Mesothelial cell of epicardium (in vitro differentiated cells): ENCODE measurements around the gene ASB6. TPM values are rescaled to one million over a fixed set of nuclear protein-coding genes. Genes with fewer than 3 reads are reported as not detected.

Experiments
- DNase-seq, 2 experiments: peaks; one replicate each; pipeline ENCODE4 v3.0.0; 2021; ENCODE audit warnings: low spot score in 2 of 2; ENCODE audit not compliant: unreplicated experiment in 2 of 2
- H3K27ac Mint-ChIP-seq: 2 replicates; pipeline ENCODE4 v1.8.0; 2021; ENCODE audit warnings: mixed read lengths
- H3K27me3 Mint-ChIP-seq: 2 replicates; pipeline ENCODE4 v1.8.0; 2021; ENCODE audit warnings: low read depth, mixed read lengths
- H3K36me3 Mint-ChIP-seq: 2 replicates; pipeline ENCODE4 v1.8.0; 2021; ENCODE audit warnings: mixed read lengths
- H3K4me1 Mint-ChIP-seq: 2 replicates; pipeline ENCODE4 v1.8.0; 2021; ENCODE audit warnings: mixed read lengths
- H3K4me3 Mint-ChIP-seq: 2 replicates; pipeline ENCODE4 v1.8.0; 2021; ENCODE audit warnings: mild to moderate bottlenecking, moderate library complexity, mixed read lengths
- H3K9me3 Mint-ChIP-seq: 2 replicates; pipeline ENCODE4 v1.8.0; 2021; ENCODE audit warnings: mixed read lengths
- total RNA-seq: library from RNA; stranded (reverse); gene quantifications from 3 replicates; pipeline ENCODE4 v1.2.1, GENCODE V29; 2021
- TF ChIP-seq, protein P1 (sequence below): fragments of 200-600 bp; sonication (generic); IDR thresholded peaks from one replicate; pipeline ENCODE4 v1.5.0; 2021; ENCODE audit warnings: antibody characterized with exemption; ENCODE audit not compliant: unreplicated experiment

The ASB6 gene
- total RNA-seq, 1 donor from 2014 or later: 24.6 TPM

DNA sequence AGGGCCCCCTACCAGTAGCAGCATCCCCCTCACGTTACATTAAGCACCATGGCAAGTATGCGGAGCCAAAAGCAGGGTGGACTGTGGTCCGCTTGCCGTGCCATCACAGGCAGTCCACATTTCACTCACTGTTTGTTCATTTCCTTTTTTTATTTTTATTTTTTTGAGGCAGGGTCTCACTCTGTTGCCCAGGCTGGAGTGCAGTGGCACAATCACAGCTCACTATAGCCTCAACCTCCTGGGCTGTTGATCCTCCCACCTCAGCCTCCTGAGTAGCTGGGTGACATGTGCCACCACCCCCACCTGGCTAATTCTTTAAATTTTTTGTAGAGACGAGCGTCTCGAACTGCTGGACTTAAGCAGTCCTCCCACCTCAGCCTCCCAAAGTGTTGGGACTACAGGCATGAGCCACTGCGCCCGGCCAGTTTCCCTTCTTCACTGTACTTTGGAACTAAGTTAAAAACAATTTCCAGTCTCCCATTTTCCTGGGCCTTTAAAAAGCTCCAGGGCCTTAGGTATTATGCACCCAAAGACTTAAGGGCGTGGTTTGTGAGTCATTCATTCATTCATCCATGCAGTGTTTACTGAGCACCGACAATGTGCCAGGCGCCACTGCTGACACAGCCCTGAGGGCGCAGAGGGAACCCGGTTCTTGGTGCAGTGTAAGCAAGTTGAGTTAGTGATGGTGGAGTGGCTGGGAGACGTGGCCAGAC, 43.4 kb upstream of the ASB6 start:
- TF ChIP-seq, protein P1, sequence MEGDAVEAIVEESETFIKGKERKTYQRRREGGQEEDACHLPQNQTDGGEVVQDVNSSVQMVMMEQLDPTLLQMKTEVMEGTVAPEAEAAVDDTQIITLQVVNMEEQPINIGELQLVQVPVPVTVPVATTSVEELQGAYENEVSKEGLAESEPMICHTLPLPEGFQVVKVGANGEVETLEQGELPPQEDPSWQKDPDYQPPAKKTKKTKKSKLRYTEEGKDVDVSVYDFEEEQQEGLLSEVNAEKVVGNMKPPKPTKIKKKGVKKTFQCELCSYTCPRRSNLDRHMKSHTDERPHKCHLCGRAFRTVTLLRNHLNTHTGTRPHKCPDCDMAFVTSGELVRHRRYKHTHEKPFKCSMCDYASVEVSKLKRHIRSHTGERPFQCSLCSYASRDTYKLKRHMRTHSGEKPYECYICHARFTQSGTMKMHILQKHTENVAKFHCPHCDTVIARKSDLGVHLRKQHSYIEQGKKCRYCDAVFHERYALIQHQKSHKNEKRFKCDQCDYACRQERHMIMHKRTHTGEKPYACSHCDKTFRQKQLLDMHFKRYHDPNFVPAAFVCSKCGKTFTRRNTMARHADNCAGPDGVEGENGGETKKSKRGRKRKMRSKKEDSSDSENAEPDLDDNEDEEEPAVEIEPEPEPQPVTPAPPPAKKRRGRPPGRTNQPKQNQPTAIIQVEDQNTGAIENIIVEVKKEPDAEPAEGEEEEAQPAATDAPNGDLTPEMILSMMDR: no peak
- H3K4me3 Mint-ChIP-seq: no peak overlapping the region

DNA sequence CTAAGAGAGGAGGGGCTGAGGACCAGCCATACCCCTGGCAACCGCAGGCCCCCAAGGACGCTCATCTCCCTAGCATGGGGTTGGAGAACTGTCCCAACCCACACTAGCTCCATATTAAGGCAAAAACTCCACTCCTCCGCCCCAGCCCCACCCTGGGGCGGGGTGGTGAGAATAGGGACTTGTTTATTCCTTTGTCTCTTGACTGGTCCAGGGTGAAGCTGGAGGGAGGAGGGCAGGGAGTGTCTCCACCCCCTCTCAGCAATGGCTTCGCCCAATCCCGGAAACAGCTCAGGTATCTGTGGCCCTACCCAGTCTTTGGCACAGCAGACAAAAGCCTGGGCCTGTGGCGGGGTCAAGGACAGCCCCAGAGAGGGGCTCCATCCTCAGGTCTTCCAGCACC, 40.4 kb upstream of the ASB6 start:
- no peaks in the 10 kb centered on the region for H3K9me3 Mint-ChIP-seq
- peaks cover 15% of the 10 kb centered on the region for H3K27me3 Mint-ChIP-seq
- H3K4me3 Mint-ChIP-seq: no peak overlapping the region
- TF ChIP-seq, protein P1: no peak
- no peak for DNase-seq
- H3K4me1 Mint-ChIP-seq: peaks cover 4% of the 10 kb centered on the region
- no peak overlapping the region for H3K27ac Mint-ChIP-seq
- no peaks in the 10 kb centered on the region for H3K36me3 Mint-ChIP-seq

More for the DNA sequence above, 43.4 kb upstream of the ASB6 start:
- Mint-ChIP-seq H3K9me3 (no peaks in the 10 kb centered on the region), H3K27me3 (peaks cover 20% of the 10 kb centered on the region), H3K27ac (no peak overlapping the region), H3K36me3 (no peaks in the 10 kb centered on the region), H3K4me1 (peaks cover 2% of the 10 kb centered on the region)
- DNase-seq: no peak

DNA sequence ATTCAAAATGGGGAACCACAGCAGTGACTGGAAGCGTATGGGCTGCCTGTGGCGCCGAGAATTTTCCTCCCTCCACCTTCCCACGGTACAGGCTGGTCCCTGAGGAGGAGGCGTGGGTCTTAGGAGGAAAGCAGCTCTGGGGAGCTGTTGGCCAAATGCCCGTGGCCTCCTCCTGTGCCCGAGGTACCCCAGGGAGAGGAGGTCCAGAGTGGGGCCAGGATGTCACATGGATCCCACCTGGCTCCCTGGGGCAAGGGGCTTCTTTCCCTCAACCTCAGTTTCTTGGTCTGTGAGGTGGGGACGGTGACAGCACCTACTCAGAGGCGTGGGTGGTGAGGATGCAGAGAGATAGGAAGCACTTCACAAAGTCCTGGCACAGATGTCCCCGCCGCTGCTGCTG, 40.0 kb upstream of the ASB6 start:
- Mint-ChIP-seq H3K27me3 (peaks cover 17% of the 10 kb centered on the region), H3K27ac (no peak overlapping the region), H3K36me3 (no peaks in the 10 kb centered on the region), H3K4me3 (no peak overlapping the region), H3K4me1 (peaks cover 8% of the 10 kb centered on the region), H3K9me3 (no peaks in the 10 kb centered on the region)
- no peak for DNase-seq
- TF ChIP-seq, protein P1: no peak

DNA sequence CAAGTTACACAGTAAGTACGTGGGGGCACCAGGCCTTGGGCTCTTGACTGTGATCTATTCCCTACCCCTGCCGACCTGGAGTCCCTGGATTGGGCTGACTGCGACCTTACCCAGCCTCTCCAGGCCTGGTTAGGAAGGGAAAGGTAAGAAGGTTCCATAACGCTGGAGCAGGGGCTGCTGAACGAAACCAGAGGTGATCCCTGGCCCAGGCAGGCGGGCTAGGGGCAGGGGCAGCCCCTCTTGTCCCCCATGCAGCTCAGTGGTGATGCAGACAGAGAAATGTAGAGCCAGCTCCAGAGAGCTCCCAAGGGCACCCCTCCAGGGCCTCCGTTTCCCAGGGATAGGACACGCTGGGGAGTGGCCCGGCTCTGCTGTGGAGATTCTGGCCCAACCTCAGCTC, 37.6 kb upstream of the ASB6 start:
- no peaks in the 10 kb centered on the region for H3K36me3 Mint-ChIP-seq
- DNase-seq: no peak
- H3K9me3 Mint-ChIP-seq: no peaks in the 10 kb centered on the region
- H3K27ac Mint-ChIP-seq: no peak overlapping the region
- no peak overlapping the region for H3K4me3 Mint-ChIP-seq
- H3K4me1 Mint-ChIP-seq: peaks cover 11% of the 10 kb centered on the region
- peaks cover 20% of the 10 kb centered on the region for H3K27me3 Mint-ChIP-seq
- TF ChIP-seq, protein P1: no peak

DNA sequence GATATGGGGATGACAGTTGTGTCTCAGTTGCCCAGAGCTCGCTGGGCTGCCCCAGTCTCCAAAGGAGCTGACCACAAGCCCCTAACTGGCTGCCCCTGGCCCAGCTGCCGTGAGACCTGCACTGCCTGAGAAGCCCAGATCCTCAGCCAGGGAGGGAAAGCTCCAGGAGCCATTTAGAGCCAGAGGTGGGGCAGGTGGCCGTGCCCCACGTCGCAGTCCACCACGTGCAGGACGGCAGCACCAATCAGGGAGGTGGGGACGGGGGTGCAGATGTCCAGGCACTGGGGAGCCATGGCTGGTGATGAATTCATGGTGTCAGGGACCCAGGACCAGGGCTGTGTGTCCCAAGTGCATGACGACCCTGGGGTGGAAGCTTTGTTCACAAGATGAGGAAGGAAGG, 36.9 kb upstream of the ASB6 start:
- TF ChIP-seq, protein P1: no peak
- no peaks in the 10 kb centered on the region for H3K36me3 Mint-ChIP-seq
- no peak overlapping the region for H3K4me3 Mint-ChIP-seq
- H3K27ac Mint-ChIP-seq: no peak overlapping the region
- DNase-seq: no peak
- H3K4me1 Mint-ChIP-seq: peaks cover 15% of the 10 kb centered on the region
- peaks cover 20% of the 10 kb centered on the region for H3K27me3 Mint-ChIP-seq
- H3K9me3 Mint-ChIP-seq: no peaks in the 10 kb centered on the region
